ENCODE data around the gene PHF5A.

PHF5A gene

GRCh38 chr22:41411021-41411851 is 57.3 kb downstream of the PHF5A start:
- peak; percentile 74 to 82 for DNase-seq

DNA sequence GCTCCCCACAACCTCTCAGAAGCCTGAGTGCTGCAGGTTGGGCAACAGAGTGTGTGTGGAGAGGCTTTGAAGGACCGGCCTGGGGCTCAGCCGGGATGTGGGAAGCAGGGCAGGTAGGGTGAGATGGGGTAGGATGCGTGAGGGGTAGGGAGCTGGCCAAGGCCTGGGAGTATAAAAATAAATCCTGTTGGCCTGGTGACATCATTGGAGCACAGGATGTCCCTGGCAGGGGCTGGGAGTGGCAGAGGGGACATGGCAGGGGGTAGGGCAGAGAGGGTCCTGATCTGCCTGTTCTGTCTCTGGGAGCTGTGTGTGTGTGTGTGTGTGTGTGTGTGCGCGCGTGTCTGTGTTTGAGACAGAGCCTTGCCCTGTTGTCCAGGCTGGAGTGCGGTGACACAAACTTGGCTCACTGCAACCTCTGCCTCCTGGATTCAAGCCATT is 58.2 kb downstream of the PHF5A start:
- DNase-seq = peak; percentile 93 to 96
